Fibroblast of skin of abdomen (primary cell): ENCODE data around the gene CASP3. TPM values are rescaled to one million over a fixed set of nuclear protein-coding genes. Genes with fewer than 3 reads are reported as not detected.

Source experiments
- DNase-seq: peaks from one replicate; pipeline ENCODE4 v3.0.0-alpha.2; 2013
- polyA plus RNA-seq, 2 experiments: library from polyadenylated mRNA; unstranded; fragments of 120-200 nt; gene quantifications; one replicate each; pipeline ENCODE4 v1.2.1, GENCODE V29; 2013; ENCODE audit not compliant: insufficient read length in 2 of 2

Gene CASP3
- polyA plus RNA-seq (2013, experiment 1 of 2; ENCODE audit: insufficient read length) = 25.5 TPM
- polyA plus RNA-seq (2013, experiment 2 of 2; ENCODE audit: insufficient read length) = 25.9 TPM

DNA sequence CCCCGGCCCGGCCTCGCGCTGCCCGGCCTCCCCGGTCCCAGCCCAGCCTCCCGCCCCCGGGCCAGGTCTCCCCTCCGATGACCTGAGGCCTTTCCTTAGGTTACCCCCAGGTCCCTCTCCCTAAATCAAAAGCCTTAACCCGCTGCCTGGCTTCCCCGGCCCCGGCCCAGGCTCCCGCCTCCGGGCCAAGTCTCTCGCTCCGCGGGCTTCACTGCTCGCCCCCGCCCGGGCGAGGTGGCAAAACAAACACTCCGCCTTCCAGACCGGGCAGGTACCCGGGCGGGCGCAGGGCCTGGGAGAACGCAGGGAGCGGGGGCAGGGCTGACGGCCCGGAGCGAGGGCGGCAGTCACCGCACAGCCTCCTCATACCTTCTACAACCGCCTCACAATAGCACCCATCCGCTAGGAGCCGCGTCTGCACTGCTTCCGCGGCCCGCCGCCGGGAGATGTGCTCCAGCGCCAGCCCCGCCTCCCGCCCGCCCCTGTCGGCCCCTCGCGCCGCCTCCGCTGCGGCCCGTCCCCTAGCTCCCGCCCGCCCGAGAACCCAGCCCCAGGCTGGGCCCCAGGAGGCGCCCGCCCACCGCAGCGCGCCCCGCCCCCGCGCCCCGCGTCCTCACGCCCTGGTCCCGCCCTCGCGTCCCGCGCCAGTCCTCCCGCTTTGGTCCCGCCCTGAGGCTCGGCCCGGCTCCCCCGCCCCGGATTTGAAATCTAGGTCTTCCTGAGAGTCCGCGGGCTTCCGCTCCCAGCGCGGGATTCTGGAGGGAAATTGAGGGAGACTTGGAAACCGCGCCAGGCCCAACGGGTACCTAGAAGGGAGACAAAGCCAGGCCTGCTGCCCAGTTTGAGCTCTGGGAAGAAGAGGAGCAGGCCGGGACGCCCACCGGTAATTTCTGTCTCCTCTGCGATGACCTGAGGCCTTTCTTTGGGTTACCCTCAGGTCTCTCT, at the start of gene CASP3, which contains the start of gene PRIMPOL:
Gene CASP3, minus strand, starts transcription at position 422 of the 945 bp plus-strand sequence. CDS start 10,994 bp downstream, outside the sequence.
Gene PRIMPOL, plus strand, starts transcription at position 713 of the 945 bp plus-strand sequence. CDS start 7,403 bp downstream, outside the sequence.
- peak; percentile 97 for DNase-seq

DNA sequence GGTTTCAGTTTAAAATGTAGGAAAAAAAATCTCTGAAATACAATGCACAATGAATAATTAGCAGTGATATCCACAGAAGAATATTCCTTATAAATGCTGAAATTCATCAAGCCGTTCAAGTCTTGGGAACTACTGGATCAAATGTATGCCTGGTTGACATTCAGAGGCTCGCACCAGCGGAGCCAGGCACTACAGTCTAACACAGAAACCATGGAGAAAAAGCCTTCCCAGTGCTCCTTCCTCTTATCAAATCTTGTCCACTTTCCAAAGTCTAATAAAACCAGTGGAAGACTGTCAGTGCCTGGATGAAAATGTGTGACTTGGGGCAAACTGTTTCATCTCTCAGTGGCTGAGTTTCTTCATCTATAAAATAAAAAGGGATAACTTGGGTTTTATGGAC, 48.7 kb upstream of the CASP3 start:
- no peak for DNase-seq

DNA sequence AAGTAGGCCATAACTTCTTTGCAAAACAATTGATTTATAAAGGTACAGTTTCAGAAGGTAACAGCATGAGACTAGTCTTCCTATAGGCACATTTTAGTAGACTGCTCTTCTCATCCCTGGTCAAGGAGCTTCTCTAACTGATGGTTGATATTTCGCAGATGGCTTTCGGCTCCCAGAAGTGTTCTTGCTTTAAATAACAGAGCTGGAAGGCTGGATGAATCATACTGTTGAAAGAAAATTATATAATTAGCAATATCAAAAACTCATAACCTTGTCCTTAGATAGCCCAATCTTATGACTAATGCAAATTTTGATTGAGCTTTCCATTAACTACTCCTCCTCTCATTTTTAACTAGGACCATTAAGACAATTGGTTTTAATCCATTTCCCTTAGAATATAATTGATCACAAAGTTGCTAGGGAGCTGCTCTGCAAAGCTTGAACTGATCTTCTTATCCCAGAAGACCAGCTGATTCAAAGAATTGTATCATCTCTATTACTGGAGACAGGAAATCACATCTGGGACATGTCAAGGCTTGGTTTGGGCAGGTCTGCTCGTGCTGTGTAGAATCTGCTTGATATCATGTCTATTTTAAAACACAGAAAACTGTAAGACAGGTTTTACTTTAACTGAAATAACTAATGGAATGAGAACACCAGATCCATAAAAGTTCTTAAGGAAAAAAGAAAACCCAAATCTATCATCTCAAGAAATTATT, 46.1 kb upstream of the CASP3 start:
- DNase-seq = no peak

- DNase-seq = no peak
These were observed 45.2 kb upstream of the CASP3 start for GRCh38 chr4:184694412-184694956.

DNA sequence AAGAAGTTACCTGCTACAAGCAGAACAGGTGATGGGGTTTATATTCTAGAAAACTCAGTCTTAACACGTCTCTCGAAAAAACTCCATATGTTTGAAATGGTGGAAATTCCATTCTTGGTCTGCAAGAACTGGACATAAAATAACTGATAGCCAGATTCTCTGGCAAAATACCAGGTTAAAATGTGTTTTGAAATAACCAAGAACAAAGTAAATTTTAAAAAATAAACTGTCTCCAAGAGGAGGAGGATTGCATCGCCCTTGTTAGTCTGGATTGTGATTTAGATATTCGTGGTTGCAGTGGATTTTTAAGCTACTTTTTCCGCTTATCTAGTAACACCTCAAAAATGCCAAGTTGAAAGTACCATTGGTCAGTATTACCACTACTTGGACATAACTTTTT, 43.8 kb upstream of the CASP3 start:
- DNase-seq = peak; percentile 55

DNA sequence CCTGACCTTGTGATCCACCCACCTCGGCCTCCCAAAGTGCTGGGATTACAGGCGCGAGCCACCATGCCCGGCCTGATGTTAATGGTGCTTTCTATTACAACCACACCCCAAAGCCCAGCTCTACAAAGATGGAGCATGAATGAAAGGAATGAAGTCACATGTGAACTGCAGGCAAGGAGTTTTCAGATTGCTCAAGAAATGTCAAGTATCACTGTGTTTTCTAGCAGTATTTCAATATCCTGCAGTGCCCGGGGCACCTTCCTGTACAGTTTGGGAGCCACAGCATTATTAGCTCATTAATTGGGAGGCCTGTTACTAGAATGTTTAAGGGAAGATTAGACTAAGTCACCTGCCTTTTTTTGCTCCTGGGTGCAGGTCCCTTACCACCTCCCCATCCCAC, 40.4 kb upstream of the CASP3 start:
- DNase-seq = no peak

GRCh38 chr4:184688447-184688846, 39.2 kb upstream of the CASP3 start:
- peak; percentile 87 for DNase-seq

GRCh38 chr4:184688005-184688404, 38.8 kb upstream of the CASP3 start:
- no peak for DNase-seq

- DNase-seq = no peak
These were observed 35.4 kb upstream of the CASP3 start for GRCh38 chr4:184684491-184685189.

DNA sequence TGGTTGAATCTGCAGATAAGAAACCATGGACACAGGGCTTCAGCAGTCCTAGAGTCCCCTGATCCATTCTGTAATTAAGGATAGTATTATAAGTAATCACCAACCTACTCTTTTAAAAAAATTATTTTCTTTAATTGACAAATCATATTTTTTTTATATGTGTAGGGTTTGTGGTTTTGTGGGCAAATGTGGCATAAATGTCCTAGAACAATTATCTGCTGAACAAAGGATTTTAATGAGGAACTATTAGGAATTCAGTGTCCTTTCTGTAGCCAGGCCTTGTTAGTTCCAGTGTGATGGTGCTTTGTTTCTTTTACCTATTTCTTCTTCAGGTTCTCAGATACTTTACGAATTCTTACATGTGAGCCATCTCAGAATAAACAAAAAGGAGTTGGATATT, 32.7 kb upstream of the CASP3 start:
- DNase-seq = no peak

DNA sequence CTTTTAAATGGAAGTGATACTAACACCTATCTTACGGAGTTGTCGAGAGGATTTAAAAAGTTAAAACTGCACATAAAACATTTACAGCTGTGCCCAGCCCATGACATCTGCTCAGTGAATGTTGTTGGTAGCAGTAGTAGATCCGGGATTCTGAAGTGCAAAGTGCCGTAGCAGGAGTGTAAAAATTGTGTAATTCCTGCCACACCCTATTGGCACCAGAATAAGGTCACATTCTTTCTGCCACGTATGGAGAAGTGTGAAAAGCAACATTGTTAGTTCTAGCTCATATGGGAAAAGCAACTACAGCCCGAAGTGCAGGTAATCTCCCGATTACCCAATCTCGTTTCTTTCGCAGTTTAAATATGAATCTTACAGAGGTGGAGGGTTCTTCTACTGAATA, 31.5 kb upstream of the CASP3 start:
- DNase-seq = no peak

- DNase-seq = no peak
These were observed 26.7 kb upstream of the CASP3 start for GRCh38 chr4:184675821-184676492.

DNA sequence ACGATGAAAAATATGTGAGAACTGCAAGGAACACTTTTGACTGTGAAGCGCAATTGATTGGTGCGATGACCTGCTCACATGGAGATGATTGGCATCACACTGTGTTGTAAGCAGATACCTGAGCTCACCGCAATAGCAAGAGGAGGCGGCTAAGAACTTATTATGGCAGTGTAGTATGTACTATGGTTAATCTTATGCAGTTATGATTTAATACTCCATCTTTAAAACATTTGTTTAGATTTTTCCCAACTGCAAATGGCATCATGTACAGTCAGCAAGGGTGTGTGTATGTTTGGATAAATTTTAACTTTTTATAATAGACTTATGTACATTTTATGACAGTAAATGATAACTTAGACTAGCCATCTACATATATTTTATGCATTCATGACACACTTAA, 25.8 kb upstream of the CASP3 start:
- no peak for DNase-seq

- no peak for DNase-seq
These were observed 24.8 kb upstream of the CASP3 start for GRCh38 chr4:184674011-184674410.

- no peak for DNase-seq
These were observed 23.5 kb upstream of the CASP3 start for GRCh38 chr4:184672741-184673140.

- DNase-seq = no peak
These were observed 21.9 kb upstream of the CASP3 start for GRCh38 chr4:184671101-184671500.

DNA sequence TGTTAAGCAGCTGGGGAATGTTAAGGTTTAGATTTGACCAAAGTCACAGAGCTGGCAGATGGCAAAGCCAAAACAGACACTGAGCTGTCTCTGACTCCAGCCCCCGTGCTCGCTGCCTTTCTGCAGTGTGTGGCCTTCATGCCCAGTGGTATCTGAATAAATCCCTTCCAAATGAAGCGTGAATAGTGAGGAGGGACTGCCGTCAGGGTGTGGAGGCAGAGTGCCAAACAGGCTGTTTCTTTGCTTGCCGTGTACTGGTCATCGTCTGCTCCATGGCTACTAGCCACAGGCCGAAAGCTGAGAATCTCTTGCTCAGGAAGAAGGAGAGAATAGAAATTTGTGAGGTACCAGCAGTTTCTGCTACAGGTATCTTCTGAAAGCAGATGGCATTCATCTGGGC, 20.0 kb upstream of the CASP3 start:
- no peak for DNase-seq

GRCh38 chr4:184668511-184669114, 19.4 kb upstream of the CASP3 start:
- no peak for DNase-seq

GRCh38 chr4:184668096-184668495, 18.8 kb upstream of the CASP3 start:
- no peak for DNase-seq

- DNase-seq = no peak
These were observed 17.4 kb upstream of the CASP3 start for GRCh38 chr4:184666670-184667069.

DNA sequence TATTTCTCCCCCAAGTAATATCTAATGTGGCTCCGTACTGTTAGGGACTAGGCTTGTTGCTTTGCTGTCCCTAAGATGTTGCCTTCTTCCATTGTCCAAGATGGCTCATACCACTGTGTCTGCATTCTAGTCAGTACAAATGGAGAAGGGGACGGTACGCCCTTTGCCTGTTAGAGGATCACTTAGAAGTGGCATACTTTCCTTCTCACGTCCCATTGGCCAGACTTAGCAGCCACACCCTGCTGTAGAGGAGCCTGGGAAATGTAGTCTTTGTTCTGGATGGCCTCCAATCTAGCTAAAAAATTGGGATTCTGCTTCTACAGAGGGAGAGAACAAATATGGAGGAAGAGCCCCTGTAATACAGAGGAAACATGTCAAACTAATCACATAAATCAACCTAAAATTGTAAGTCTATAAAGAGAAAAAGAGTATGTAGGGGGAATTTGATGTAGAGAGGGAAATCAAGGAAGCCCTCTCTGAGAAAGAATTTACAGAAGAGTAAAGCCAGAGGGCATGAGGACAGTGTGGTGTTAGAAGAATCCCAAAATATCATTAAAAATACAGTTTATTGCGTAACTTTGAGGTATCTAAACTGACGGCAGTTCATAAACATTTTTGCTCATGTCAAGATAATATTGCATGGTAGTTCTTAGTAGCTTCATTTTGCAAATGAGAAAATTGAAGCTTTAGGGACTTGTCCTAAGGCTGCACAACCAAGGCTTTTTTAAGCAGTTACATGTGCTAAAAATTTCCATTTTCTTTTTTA, 15.4 kb upstream of the CASP3 start:
- DNase-seq = no peak
